ENCODE results near the gene IRAK1. TPM values are rescaled to one million over a fixed set of nuclear protein-coding genes. Genes with fewer than 3 reads are reported as not detected.

The IRAK1 gene
- total RNA-seq, 1 experiment from 2014 or later, result 92.3 TPM

GRCh38 chrX:154037754-154038153, 18.1 kb upstream of the IRAK1 start:
- POLR2A ChIA-PET, result no interaction called here
- peaks cover 19% of the 10 kb centered on the region for H3K79me2 ChIP-seq (ENCODE audit: insufficient read depth, low read length)
- no peaks in the 10 kb centered on the region for H3K4me1 ChIP-seq (ENCODE audit: control insufficient read depth in 1 of 2, insufficient read depth in 2 of 2, low read length in 2 of 2)
- no peaks in the 10 kb centered on the region for H3K9me3 ChIP-seq (ENCODE audit: control insufficient read depth in 1 of 2, insufficient read depth in 1 of 2, low read depth in 1 of 2, low read length in 2 of 2)
- CTCF ChIA-PET, result no interaction called here
- H3K27me3 ChIP-seq (ENCODE audit: insufficient read depth, low read length), result no peaks in the 10 kb centered on the region
- H4K20me1 ChIP-seq (ENCODE audit: insufficient read depth), result no peaks in the 10 kb centered on the region
- ATAC-seq, result no peak
- H3K36me3 ChIP-seq (ENCODE audit: control insufficient read depth in 1 of 2, insufficient read depth in 2 of 2, low read length in 2 of 2), result no peaks in the 10 kb centered on the region; a peak in 1 of 4 replicates
- no peak overlapping the region for H3K4me2 ChIP-seq (ENCODE audit: low read length)
- intact Hi-C loops (cut with micrococcal nuclease), result no loop called here
- no peak overlapping the region for H3K4me3 ChIP-seq (replicated peaks in 1 of 2; ENCODE audit: low read depth in 1 of 2, low read length in 2 of 2)
- no peak overlapping the region for H3K27ac ChIP-seq (ENCODE audit: low read depth, low read length)
- RAD21 ChIA-PET (ENCODE audit: low non-redundant PET in 1 of 2, low total read pairs in 2 of 2, uncharacterized antibody in 2 of 2, unreplicated experiment in 2 of 2), result no interaction called here
- H2AFZ ChIP-seq (ENCODE audit: low read depth, low read length, poor library complexity, severe bottlenecking), result no peak overlapping the region
- no peak for DNase-seq (ENCODE audit: low read depth, low spot score)
- no TSS peak for BruUV-seq (replicated peaks)
- H3K9ac ChIP-seq (ENCODE audit: low read length), result no peak overlapping the region
- no peaks in the 10 kb centered on the region for H3K9me2 ChIP-seq (ENCODE audit: insufficient read depth)
- TF ChIP-seq EZH2phosphoT487 (IDR thresholded peaks at IDR 0.05; ENCODE audit: borderline replicate concordance), result no peak
- TF ChIP-seq TCF7L2 (IDR thresholded peaks at IDR 0.05; ENCODE audit: borderline replicate concordance, extremely low read depth, insufficient read depth, insufficient read length), result no peak
- TF ChIP-seq YY1 (IDR thresholded peaks at IDR 0.05; ENCODE audit: extremely low read depth, insufficient replicate concordance, low read depth, low read length), result no peak
- no peak for TF ChIP-seq RAD21 (IDR thresholded peaks at IDR 0.05; ENCODE audit: low read depth)
- TF ChIP-seq POLR2A (IDR thresholded peaks at IDR 0.05; ENCODE audit: borderline replicate concordance, extremely low read depth, insufficient read depth, insufficient read length), result no peak
- TF ChIP-seq CBX3 (IDR thresholded peaks at IDR 0.05; ENCODE audit: low read depth), result no peak
- no peak for TF ChIP-seq ELF1 (IDR thresholded peaks at IDR 0.05; ENCODE audit: borderline replicate concordance, low read depth)
- TF ChIP-seq REST (IDR thresholded peaks at IDR 0.05; ENCODE audit: low read depth), result no peak
- TF ChIP-seq ZFX (IDR thresholded peaks at IDR 0.05), result no peak
- no peak for TF ChIP-seq SRF (IDR thresholded peaks at IDR 0.05; ENCODE audit: low read depth)
- TF ChIP-seq, protein P1, sequence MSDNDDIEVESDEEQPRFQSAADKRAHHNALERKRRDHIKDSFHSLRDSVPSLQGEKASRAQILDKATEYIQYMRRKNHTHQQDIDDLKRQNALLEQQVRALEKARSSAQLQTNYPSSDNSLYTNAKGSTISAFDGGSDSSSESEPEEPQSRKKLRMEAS (IDR thresholded peaks at IDR 0.05), result no peak
- TF ChIP-seq EZH2 (IDR thresholded peaks at IDR 0.05), result no peak
- TF ChIP-seq, protein P2, sequence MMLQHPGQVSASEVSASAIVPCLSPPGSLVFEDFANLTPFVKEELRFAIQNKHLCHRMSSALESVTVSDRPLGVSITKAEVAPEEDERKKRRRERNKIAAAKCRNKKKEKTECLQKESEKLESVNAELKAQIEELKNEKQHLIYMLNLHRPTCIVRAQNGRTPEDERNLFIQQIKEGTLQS (IDR thresholded peaks at IDR 0.05), result no peak
- TF ChIP-seq POLR2AphosphoS5 (IDR thresholded peaks at IDR 0.05; ENCODE audit: low read depth, low read length), result no peak
- TF ChIP-seq SIN3A (IDR thresholded peaks at IDR 0.05; ENCODE audit: low read depth), result no peak
- no peak for TF ChIP-seq ZNF274 (IDR thresholded peaks at IDR 0.05; ENCODE audit: low read depth, low read length)
- TF ChIP-seq, protein P3, sequence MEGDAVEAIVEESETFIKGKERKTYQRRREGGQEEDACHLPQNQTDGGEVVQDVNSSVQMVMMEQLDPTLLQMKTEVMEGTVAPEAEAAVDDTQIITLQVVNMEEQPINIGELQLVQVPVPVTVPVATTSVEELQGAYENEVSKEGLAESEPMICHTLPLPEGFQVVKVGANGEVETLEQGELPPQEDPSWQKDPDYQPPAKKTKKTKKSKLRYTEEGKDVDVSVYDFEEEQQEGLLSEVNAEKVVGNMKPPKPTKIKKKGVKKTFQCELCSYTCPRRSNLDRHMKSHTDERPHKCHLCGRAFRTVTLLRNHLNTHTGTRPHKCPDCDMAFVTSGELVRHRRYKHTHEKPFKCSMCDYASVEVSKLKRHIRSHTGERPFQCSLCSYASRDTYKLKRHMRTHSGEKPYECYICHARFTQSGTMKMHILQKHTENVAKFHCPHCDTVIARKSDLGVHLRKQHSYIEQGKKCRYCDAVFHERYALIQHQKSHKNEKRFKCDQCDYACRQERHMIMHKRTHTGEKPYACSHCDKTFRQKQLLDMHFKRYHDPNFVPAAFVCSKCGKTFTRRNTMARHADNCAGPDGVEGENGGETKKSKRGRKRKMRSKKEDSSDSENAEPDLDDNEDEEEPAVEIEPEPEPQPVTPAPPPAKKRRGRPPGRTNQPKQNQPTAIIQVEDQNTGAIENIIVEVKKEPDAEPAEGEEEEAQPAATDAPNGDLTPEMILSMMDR (IDR thresholded peaks at IDR 0.05 in 2 of 3, conservative IDR thresholded peaks at IDR 0.05 in 1 of 3; ENCODE audit: borderline replicate concordance in 1 of 3, insufficient read depth in 1 of 3, low read depth in 2 of 3, low read length in 2 of 3), result no peak
- no peak for TF ChIP-seq JUND (IDR thresholded peaks at IDR 0.05)
